H9 (cell line): ENCODE results near the gene SCN8A. TPM values are rescaled to one million over a fixed set of nuclear protein-coding genes. Genes with fewer than 3 reads are reported as not detected.

Experiments used
- DNase-seq: peaks from one replicate; pipeline ENCODE4 v3.0.0-alpha.2; 2017
- H2AFZ ChIP-seq: one replicate; pipeline ENCODE4 v1.6.1; 2013; ENCODE audit warnings: mild to moderate bottlenecking, low read length, control low read depth, moderate library complexity
- H2AK5ac ChIP-seq: 2 replicates; pipeline ENCODE4 v1.6.1; 2013; ENCODE audit warnings: low read length, control low read depth, mixed read lengths; ENCODE audit not compliant: insufficient read length
- H2BK120ac ChIP-seq: one replicate; pipeline ENCODE4 v1.6.1; 2013; ENCODE audit warnings: low read depth, mild to moderate bottlenecking, low read length, control low read depth, inconsistent platforms; ENCODE audit not compliant: poor library complexity, severe bottlenecking
- H2BK12ac ChIP-seq: 2 replicates; pipeline ENCODE4 v1.6.1; 2013; ENCODE audit warnings: low read length, control low read depth, mixed read lengths, low read depth; ENCODE audit not compliant: insufficient read length
- H2BK15ac ChIP-seq: 2 replicates; pipeline ENCODE4 v1.6.1; 2013; ENCODE audit warnings: low read depth, low read length, control low read depth
- H2BK20ac ChIP-seq: one replicate; pipeline ENCODE4 v1.6.1; 2013; ENCODE audit warnings: low read depth, mild to moderate bottlenecking, low read length, control low read depth, inconsistent platforms; ENCODE audit not compliant: poor library complexity, severe bottlenecking
- H2BK5ac ChIP-seq: 2 replicates; pipeline ENCODE4 v1.6.1; 2013; ENCODE audit warnings: low read length, control low read depth, mixed read lengths; ENCODE audit not compliant: insufficient read length
- H3K14ac ChIP-seq: 2 replicates; pipeline ENCODE4 v1.6.1; 2013; ENCODE audit warnings: low read length, control low read depth; ENCODE audit not compliant: insufficient read depth
- H3K18ac ChIP-seq: 2 replicates; pipeline ENCODE4 v1.6.1; 2013; ENCODE audit warnings: low read depth, mild to moderate bottlenecking, mixed read lengths, low read length, control low read depth; ENCODE audit not compliant: insufficient read length
- H3K23ac ChIP-seq: 2 replicates; pipeline ENCODE4 v1.6.1; 2013; ENCODE audit warnings: low read length, control low read depth, mixed read lengths, low read depth; ENCODE audit not compliant: insufficient read length
- H3K23me2 ChIP-seq: 2 replicates; pipeline ENCODE4 v1.6.1; 2013; ENCODE audit warnings: low read depth, mild to moderate bottlenecking, mixed read lengths, low read length, control low read depth; ENCODE audit not compliant: insufficient read length, poor library complexity, severe bottlenecking
- H3K27ac ChIP-seq: 2 replicates; pipeline ENCODE4 v1.5.1; 2013; ENCODE audit warnings: low read length, control low read depth, mixed read lengths, low read depth; ENCODE audit not compliant: insufficient read length
- H3K27me3 ChIP-seq: 2 replicates; pipeline ENCODE4 v1.6.1; 2013; ENCODE audit warnings: low read length, control low read depth, inconsistent platforms; ENCODE audit not compliant: insufficient read depth
- H3K4ac ChIP-seq: 2 replicates; pipeline ENCODE4 v1.6.1; 2013; ENCODE audit warnings: low read depth, mild to moderate bottlenecking, control low read depth, inconsistent platforms, low read length, moderate library complexity
- H3K4me1 ChIP-seq: 2 replicates; pipeline ENCODE4 v1.6.1; 2013; ENCODE audit warnings: low read length, control low read depth, inconsistent platforms; ENCODE audit not compliant: insufficient read depth
- H3K4me2 ChIP-seq: 2 replicates; pipeline ENCODE4 v1.6.1; 2013; ENCODE audit warnings: low read length, control low read depth, mixed read lengths; ENCODE audit not compliant: insufficient read length, insufficient read depth
- H3K56ac ChIP-seq: 2 replicates; pipeline ENCODE4 v1.6.1; 2013; ENCODE audit warnings: low read depth, mild to moderate bottlenecking, mixed read lengths, low read length, control low read depth; ENCODE audit not compliant: insufficient read length
- H3K79me1 ChIP-seq: 2 replicates; pipeline ENCODE4 v1.6.1; 2013; ENCODE audit warnings: low read depth, mild to moderate bottlenecking, moderate library complexity, low read length, control low read depth, inconsistent platforms; ENCODE audit not compliant: insufficient read depth, poor library complexity, severe bottlenecking
- H3K79me2 ChIP-seq: 2 replicates; pipeline ENCODE4 v1.6.1; 2013; ENCODE audit warnings: low read length, control low read depth, inconsistent platforms; ENCODE audit not compliant: insufficient read depth
- H3K9ac ChIP-seq: 2 replicates; pipeline ENCODE4 v1.6.1; 2013; ENCODE audit warnings: low read length, control low read depth, mixed read lengths; ENCODE audit not compliant: insufficient read length; ENCODE audit errors: extremely low read depth
- H3K9me3 ChIP-seq: one replicate; pipeline ENCODE4 v1.6.1; 2013; ENCODE audit warnings: low read depth, low read length, inconsistent platforms; ENCODE audit not compliant: control insufficient read depth
- H3T11ph ChIP-seq: one replicate; pipeline ENCODE4 v1.6.1; 2013; ENCODE audit warnings: mild to moderate bottlenecking, low read length, control low read depth, inconsistent platforms
- H4K20me1 ChIP-seq: one replicate; pipeline ENCODE4 v1.6.1; 2013; ENCODE audit not compliant: control insufficient read depth, insufficient read length, insufficient read depth
- H4K5ac ChIP-seq: 2 replicates; pipeline ENCODE4 v1.6.1; 2013; ENCODE audit warnings: low read depth, mild to moderate bottlenecking, mixed read lengths, low read length, control low read depth; ENCODE audit not compliant: insufficient read length
- H4K8ac ChIP-seq: replicated peaks from 2 replicates; pipeline ENCODE4 v1.6.1; 2013; ENCODE audit warnings: low read length, control low read depth, mixed read lengths, low read depth; ENCODE audit not compliant: insufficient read length
- H4K91ac ChIP-seq: 2 replicates; pipeline ENCODE4 v1.6.1; 2013; ENCODE audit warnings: low read depth, mild to moderate bottlenecking, moderate library complexity, mixed read lengths, low read length, control low read depth; ENCODE audit not compliant: insufficient read length
- H3K27ac Mint-ChIP-seq, 3 experiments: 2 replicates in 2 of 3; 3 replicates in 1 of 3; pipeline ENCODE4 v1.8.0; 2020 to 2021; ENCODE audit warnings: mixed read lengths in 3 of 3, mild to moderate bottlenecking in 1 of 3, moderate library complexity in 1 of 3
- H3K27me3 Mint-ChIP-seq: 2 replicates; pipeline ENCODE4 v1.8.0; 2021; ENCODE audit warnings: low read depth, mild to moderate bottlenecking, moderate library complexity, mixed read lengths
- H3K36me3 Mint-ChIP-seq, 3 experiments: 2 replicates in 2 of 3; 3 replicates in 1 of 3; pipeline ENCODE4 v1.8.0; 2020 to 2021; ENCODE audit warnings: low read depth in 3 of 3, mixed read lengths in 3 of 3; ENCODE audit not compliant: insufficient read depth in 1 of 3
- H3K4me1 Mint-ChIP-seq, 2 experiments: 2 replicates each; pipeline ENCODE4 v1.8.0; 2020; ENCODE audit warnings: mixed read lengths in 2 of 2
- H3K4me3 Mint-ChIP-seq, 2 experiments: 2 replicates in 1 of 2; 3 replicates in 1 of 2; pipeline ENCODE4 v1.8.0; 2020 to 2021; ENCODE audit warnings: mild to moderate bottlenecking in 2 of 2, mixed read lengths in 2 of 2, moderate library complexity in 1 of 2
- H3K9me3 Mint-ChIP-seq, 2 experiments: 2 replicates in 1 of 2; 3 replicates in 1 of 2; pipeline ENCODE4 v1.8.0; 2020; ENCODE audit warnings: mild to moderate bottlenecking in 2 of 2, mixed read lengths in 2 of 2, moderate library complexity in 1 of 2
- CTCF ChIP-seq: fragments of 200-600 bp; sonication (generic); conservative IDR thresholded peaks from 3 replicates; pipeline ENCODE4 v1.8.0; 2021; ENCODE audit warnings: antibody characterized with exemption, mild to moderate bottlenecking
- WGBS: extraction: QIAGEN DNeasy Blood & Tissue Kit; methylation state at CpG from one replicate; pipeline ENCODE4 v1.1.7; 2013; ENCODE audit warnings: missing lambda C conversion rate, low lambda C conversion rate, mixed read lengths; ENCODE audit not compliant: insufficient read length; ENCODE audit errors: extremely low coverage; 5-methylcytosine and 5-hydroxymethylcytosine counted together
- total RNA-seq: library from RNA; stranded (reverse); gene quantifications from 2 replicates; pipeline ENCODE4 v1.2.1, GENCODE V29; 2021

Gene SCN8A
- total RNA-seq, 1 experiment from 2014 or later, result 15.2 TPM

GRCh38 chr12:51838036-51838435 is 247.0 kb downstream of the SCN8A start:
- H4K5ac ChIP-seq, result no peak overlapping the region
- H3K56ac ChIP-seq, result no peak overlapping the region
- no peak overlapping the region for H3K4me2 ChIP-seq
- no peaks in the 10 kb centered on the region; the same call in 1 of the 2 replicates for H3K4me1 ChIP-seq
- no peak overlapping the region for H3K9ac ChIP-seq
- Mint-ChIP-seq H3K9me3 (no peaks in the 10 kb centered on the region), H3K36me3 (peaks cover 0 to 5% (median 3%) of the 10 kb centered on the region in 3 experiments; a peak in 3 of 7 replicates), H3K27me3 (peaks cover 22% of the 10 kb centered on the region), H3K4me3 (no peak overlapping the region), H3K4me1 (peaks cover 69 to 83% of the 10 kb centered on the region in 2 experiments), H3K27ac (peak overlapping the region in 1 of 3 experiments; percentile 79; a peak in 2 of 7 replicates)
- H2BK5ac ChIP-seq, result no peak overlapping the region
- H3K4ac ChIP-seq, result no peak overlapping the region
- H4K8ac ChIP-seq, result no peak overlapping the region
- no peak for DNase-seq
- H2BK120ac ChIP-seq, result no peak overlapping the region
- no peak overlapping the region for H3K23ac ChIP-seq
- TF ChIP-seq CTCF, result no peak
- no peak overlapping the region for H3K14ac ChIP-seq
- H3K79me1 ChIP-seq, result no peaks in the 10 kb centered on the region
- no peaks in the 10 kb centered on the region for H3K9me3 ChIP-seq
- H3T11ph ChIP-seq, result no peak overlapping the region
- no peaks in the 10 kb centered on the region for H3K27me3 ChIP-seq
- no peak overlapping the region for H2BK15ac ChIP-seq
- H3K27ac ChIP-seq, result no peak overlapping the region
- H4K91ac ChIP-seq, result no peak overlapping the region
- no peak overlapping the region for H2BK20ac ChIP-seq
- H2BK12ac ChIP-seq, result no peak overlapping the region
- no peaks in the 10 kb centered on the region for H3K79me2 ChIP-seq
- H4K20me1 ChIP-seq, result no peaks in the 10 kb centered on the region
- no peak overlapping the region for H2AFZ ChIP-seq
- no CpG with 5 or more reads among the region's 4 CpGs for WGBS
- H3K23me2 ChIP-seq, result no peaks in the 10 kb centered on the region
- no peak overlapping the region for H2AK5ac ChIP-seq
- no peak overlapping the region for H3K18ac ChIP-seq
